Activated naive CD8-positive, alpha-beta T cell treated with anti-CD3 and anti-CD28 coated beads for 36 hours (primary cell): ENCODE measurements around the gene MYO7A. TPM values are rescaled to one million over a fixed set of nuclear protein-coding genes. Genes with fewer than 3 reads are reported as not detected.

Experiments
- DNase-seq: peaks from one replicate; pipeline ENCODE4 v3.0.0; 2021
- H3K27ac Mint-ChIP-seq: one replicate; pipeline ENCODE4 v1.8.0; 2022; ENCODE audit warnings: mild to moderate bottlenecking, moderate library complexity, mixed read lengths
- H3K27me3 Mint-ChIP-seq: one replicate; pipeline ENCODE4 v1.8.0; 2022; ENCODE audit warnings: mild to moderate bottlenecking, mixed read lengths
- H3K36me3 Mint-ChIP-seq: one replicate; pipeline ENCODE4 v1.8.0; 2021; ENCODE audit warnings: mild to moderate bottlenecking, mixed read lengths
- H3K4me1 Mint-ChIP-seq: one replicate; pipeline ENCODE4 v1.8.0; 2021; ENCODE audit warnings: mixed read lengths
- H3K4me3 Mint-ChIP-seq: one replicate; pipeline ENCODE4 v1.8.0; 2022; ENCODE audit warnings: mild to moderate bottlenecking, moderate library complexity, mixed read lengths
- H3K9me3 Mint-ChIP-seq: one replicate; pipeline ENCODE4 v1.8.0; 2022; ENCODE audit warnings: mixed read lengths
- total RNA-seq, 2 experiments: library from RNA; stranded (reverse); gene quantifications; one replicate each; pipeline ENCODE4 v1.2.3, GENCODE V29; 2021

The MYO7A gene
- total RNA-seq, 2 experiments from 2014 or later = 0.06 to 0.16 TPM

DNA sequence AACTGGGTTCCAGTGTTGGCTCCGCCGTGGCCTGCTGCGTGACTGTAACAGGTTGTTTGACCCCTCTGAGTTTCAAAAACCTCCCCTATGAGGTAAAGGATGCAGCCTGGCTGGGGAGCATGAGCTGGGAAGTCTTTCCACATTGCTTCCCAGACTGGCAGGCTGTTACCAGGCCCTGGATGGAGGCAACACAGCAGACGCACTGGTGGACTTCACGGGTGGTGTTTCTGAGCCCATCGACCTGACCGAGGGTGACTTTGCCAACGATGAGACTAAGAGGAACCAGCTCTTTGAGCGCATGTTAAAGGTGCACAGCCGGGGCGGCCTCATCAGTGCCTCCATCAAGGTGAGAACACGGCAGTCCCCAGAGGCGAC lies 14.0 kb upstream of the MYO7A start:
- no peak for DNase-seq
- Mint-ChIP-seq H3K27me3 (no peaks in the 10 kb centered on the region), H3K27ac (no peak overlapping the region), H3K36me3 (no peaks in the 10 kb centered on the region), H3K9me3 (no peaks in the 10 kb centered on the region), H3K4me1 (peaks cover 3% of the 10 kb centered on the region), H3K4me3 (no peak overlapping the region)

DNA sequence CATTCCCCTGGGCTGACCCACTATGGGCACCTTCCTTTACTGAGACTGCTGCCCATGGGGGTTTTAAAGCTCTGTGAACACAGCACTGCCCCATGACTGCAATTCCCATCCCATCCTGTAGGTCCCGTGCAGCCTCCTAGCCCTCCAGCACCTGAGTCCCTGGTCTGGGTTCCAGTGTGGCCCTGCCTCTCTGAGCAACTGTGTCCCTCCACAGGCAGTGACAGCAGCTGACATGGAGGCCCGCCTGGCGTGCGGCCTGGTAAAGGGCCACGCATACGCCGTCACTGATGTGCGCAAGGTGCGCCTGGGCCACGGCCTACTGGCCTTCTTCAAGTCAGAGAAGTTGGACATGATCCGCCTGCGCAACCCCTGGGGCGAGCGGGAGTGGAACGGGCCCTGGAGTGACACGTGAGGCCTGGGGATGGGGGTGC lies 12.8 kb upstream of the MYO7A start:
- Mint-ChIP-seq H3K4me1 (peaks cover 3% of the 10 kb centered on the region), H3K27me3 (no peaks in the 10 kb centered on the region), H3K4me3 (no peak overlapping the region), H3K27ac (no peak overlapping the region), H3K36me3 (no peaks in the 10 kb centered on the region), H3K9me3 (no peaks in the 10 kb centered on the region)
- DNase-seq = no peak

DNA sequence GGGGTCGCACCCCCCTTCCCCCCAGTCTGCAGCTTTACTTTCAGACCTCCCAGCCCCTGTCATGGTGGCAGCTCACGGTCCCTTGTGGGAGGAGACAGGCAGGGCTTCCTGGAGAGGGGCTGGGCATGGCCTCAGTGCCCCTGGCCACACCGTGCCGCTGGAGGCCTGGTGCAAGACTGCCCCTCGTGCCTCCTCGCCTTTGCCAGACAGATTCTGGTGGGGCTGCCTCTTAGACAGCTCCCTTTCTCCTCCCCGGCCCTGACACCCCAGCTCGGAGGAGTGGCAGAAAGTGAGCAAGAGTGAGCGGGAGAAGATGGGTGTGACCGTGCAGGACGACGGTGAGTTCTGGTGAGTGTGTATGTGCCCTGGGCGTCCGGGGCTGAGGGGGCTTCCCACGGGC lies 12.1 kb upstream of the MYO7A start:
- Mint-ChIP-seq H3K27ac (no peak overlapping the region), H3K9me3 (no peaks in the 10 kb centered on the region), H3K4me3 (no peak overlapping the region), H3K36me3 (no peaks in the 10 kb centered on the region), H3K27me3 (no peaks in the 10 kb centered on the region), H3K4me1 (peaks cover 3% of the 10 kb centered on the region)
- DNase-seq = no peak

DNA sequence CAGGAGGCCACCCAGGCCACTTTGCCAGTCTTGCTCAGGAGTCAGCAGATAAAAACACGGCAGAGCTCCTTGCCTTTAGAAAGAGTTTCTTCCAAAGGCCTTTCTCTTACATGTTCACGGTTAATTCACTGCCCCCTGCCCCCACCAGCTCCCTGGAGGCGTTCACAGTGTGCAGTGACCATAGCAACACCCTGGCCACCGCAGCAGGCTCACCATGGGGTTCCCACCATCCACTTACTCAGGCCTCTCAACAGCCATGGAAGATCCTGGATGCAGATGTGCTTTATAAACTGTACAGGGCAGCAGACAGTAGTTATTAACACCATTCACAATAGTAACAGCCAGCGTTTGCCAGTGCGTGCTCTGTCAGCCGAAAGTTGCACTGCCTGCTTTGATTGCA lies 10.6 kb upstream of the MYO7A start:
- Mint-ChIP-seq H3K36me3 (no peaks in the 10 kb centered on the region), H3K9me3 (no peaks in the 10 kb centered on the region), H3K27me3 (no peaks in the 10 kb centered on the region), H3K4me1 (peaks cover 3% of the 10 kb centered on the region), H3K27ac (no peak overlapping the region), H3K4me3 (no peak overlapping the region)
- DNase-seq = no peak

DNA sequence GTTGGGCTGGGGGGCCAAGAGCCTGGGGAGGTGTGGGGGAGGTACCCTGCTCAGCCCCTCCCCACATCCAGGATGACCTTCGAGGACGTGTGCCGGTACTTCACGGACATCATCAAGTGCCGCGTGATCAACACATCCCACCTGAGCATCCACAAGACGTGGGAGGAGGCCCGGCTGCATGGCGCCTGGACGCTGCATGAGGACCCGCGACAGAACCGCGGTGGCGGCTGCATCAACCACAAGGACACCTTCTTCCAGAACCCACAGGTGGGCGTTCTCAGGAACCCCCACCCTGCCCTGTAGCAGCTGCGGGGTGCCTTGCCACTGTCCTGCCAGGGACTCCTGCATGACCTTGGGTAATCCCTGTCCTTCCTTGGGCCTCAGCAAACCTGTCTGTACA lies 10.0 kb upstream of the MYO7A start:
- H3K27ac Mint-ChIP-seq = no peak overlapping the region
- no peaks in the 10 kb centered on the region for H3K9me3 Mint-ChIP-seq
- H3K4me3 Mint-ChIP-seq = no peak overlapping the region
- no peaks in the 10 kb centered on the region for H3K27me3 Mint-ChIP-seq
- H3K36me3 Mint-ChIP-seq = no peaks in the 10 kb centered on the region
- no peak for DNase-seq
- peaks cover 3% of the 10 kb centered on the region for H3K4me1 Mint-ChIP-seq

DNA sequence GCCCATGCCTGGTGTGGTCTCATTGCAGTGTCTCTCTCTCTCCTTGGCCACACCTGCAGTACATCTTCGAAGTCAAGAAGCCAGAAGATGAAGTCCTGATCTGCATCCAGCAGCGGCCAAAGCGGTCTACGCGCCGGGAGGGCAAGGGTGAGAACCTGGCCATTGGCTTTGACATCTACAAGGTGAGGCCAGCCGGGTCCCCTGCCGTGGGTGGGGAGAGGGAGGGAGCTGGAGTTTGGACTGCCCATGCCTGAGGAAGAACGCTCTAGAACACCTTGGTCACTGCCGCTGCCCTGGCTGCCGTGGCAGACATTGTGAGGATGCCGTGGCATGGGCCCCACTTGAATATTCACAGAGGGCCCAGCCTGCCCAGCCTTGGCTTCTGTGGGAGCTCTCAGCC lies 9.1 kb upstream of the MYO7A start:
- Mint-ChIP-seq H3K4me1 (no peaks in the 10 kb centered on the region), H3K9me3 (no peaks in the 10 kb centered on the region), H3K27me3 (no peaks in the 10 kb centered on the region), H3K4me3 (no peak overlapping the region), H3K27ac (no peak overlapping the region), H3K36me3 (no peaks in the 10 kb centered on the region)
- no peak for DNase-seq

DNA sequence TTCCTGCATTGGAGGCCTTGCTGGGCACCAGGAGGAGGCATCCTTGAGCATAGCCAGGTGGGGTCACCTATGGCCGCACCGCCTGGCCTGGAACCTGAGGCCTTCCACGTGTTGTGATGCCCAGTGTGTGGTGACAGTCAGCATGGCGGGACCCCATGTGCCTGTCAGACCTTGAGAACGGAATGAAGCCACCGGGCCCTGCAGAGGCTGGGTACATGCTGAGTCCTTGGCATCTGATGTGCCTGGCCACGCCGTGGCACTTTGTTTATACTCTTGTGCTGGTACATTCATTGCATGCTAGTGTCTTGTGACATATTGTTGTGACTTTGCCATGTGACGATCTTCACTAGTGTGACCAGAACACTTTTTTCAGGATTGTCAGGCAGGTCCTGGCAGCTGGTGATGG lies 8.5 kb upstream of the MYO7A start:
- Mint-ChIP-seq H3K4me3 (no peak overlapping the region), H3K4me1 (no peaks in the 10 kb centered on the region), H3K9me3 (no peaks in the 10 kb centered on the region), H3K27ac (no peak overlapping the region), H3K27me3 (no peaks in the 10 kb centered on the region), H3K36me3 (no peaks in the 10 kb centered on the region)
- DNase-seq = no peak

DNA sequence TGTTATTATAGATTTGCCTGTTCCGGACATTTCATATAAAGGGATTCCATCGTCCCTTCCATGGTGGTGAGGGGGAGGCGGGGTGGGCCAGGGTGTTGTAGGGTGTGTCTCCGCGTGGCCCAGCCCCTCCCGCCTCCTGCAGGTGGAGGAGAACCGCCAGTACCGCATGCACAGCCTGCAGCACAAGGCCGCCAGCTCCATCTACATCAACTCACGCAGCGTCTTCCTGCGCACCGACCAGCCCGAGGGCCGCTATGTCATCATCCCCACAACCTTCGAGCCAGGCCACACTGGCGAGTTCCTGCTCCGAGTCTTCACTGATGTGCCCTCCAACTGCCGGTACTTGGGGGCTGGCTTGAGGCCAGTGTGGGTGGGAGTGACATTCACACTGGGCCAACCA lies 7.5 kb upstream of the MYO7A start:
- no peaks in the 10 kb centered on the region for H3K4me1 Mint-ChIP-seq
- no peak for DNase-seq
- H3K9me3 Mint-ChIP-seq = no peaks in the 10 kb centered on the region
- no peaks in the 10 kb centered on the region for H3K27me3 Mint-ChIP-seq
- H3K27ac Mint-ChIP-seq = no peak overlapping the region
- no peaks in the 10 kb centered on the region for H3K36me3 Mint-ChIP-seq
- no peak overlapping the region for H3K4me3 Mint-ChIP-seq

DNA sequence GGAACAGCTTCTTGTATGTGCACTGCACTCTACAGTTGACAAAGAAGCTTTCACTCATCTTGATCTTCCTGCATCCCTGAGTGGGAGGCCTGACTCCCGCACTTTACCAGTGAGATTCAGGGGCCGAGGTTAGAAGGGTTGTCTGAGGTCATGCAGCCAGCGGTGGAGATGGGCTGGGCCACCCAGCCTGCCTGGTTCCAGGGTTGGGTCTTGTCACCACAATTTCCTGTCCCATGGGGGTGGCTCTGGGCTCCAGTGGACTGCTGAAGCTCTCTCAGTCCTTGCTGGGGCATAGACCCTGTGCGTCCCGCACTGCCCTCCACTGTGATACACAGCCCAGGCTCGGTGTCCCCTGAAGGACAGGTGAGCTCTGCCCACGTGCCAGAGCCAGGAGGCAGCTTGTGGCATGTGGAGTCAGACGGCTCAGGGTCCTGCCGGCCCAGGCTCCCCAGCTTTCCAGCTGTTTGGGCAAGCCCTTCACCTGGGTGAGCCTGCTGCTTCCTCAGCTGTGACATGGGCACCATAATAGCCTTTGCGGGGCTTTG lies 6.9 kb upstream of the MYO7A start:
- no peaks in the 10 kb centered on the region for H3K4me1 Mint-ChIP-seq
- DNase-seq = no peak
- H3K4me3 Mint-ChIP-seq = no peak overlapping the region
- no peaks in the 10 kb centered on the region for H3K27me3 Mint-ChIP-seq
- H3K36me3 Mint-ChIP-seq = no peaks in the 10 kb centered on the region
- H3K27ac Mint-ChIP-seq = no peak overlapping the region
- H3K9me3 Mint-ChIP-seq = no peaks in the 10 kb centered on the region

DNA sequence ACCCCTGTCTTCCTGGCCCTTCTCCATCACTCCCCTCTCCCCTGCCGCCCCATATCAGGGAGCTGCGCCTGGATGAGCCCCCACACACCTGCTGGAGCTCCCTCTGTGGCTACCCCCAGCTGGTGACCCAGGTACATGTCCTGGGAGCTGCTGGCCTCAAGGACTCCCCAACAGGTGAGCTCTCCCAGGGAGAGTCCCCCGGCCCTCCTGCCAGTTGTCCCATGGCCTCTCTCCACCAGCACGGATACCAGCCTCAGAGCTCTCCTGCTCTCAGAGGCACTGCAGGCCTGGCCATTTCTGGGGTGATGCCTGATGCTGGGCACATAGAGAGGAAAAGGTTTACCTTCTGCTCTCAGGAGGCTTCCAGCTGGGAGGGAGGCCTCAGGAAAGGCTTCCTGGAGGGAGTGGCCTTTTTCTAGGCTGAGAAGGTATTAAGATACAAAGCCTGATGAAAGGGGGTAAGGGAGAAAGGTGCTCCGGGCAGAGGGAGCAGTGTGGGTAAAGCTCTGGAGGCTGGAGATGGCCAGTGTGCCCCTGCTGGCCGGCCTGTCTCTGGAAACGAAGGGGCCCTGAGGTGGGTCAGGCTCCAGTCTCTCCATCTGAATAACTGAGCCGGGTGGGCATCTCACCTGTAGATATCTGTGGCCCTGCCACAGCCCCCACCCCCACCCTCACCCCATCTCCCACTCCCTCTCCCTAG lies 6.0 kb upstream of the MYO7A start:
- H3K4me3 Mint-ChIP-seq = no peak overlapping the region
- no peak overlapping the region for H3K27ac Mint-ChIP-seq
- H3K9me3 Mint-ChIP-seq = no peaks in the 10 kb centered on the region
- H3K27me3 Mint-ChIP-seq = no peaks in the 10 kb centered on the region
- no peak for DNase-seq
- no peaks in the 10 kb centered on the region for H3K4me1 Mint-ChIP-seq
- no peaks in the 10 kb centered on the region for H3K36me3 Mint-ChIP-seq

DNA sequence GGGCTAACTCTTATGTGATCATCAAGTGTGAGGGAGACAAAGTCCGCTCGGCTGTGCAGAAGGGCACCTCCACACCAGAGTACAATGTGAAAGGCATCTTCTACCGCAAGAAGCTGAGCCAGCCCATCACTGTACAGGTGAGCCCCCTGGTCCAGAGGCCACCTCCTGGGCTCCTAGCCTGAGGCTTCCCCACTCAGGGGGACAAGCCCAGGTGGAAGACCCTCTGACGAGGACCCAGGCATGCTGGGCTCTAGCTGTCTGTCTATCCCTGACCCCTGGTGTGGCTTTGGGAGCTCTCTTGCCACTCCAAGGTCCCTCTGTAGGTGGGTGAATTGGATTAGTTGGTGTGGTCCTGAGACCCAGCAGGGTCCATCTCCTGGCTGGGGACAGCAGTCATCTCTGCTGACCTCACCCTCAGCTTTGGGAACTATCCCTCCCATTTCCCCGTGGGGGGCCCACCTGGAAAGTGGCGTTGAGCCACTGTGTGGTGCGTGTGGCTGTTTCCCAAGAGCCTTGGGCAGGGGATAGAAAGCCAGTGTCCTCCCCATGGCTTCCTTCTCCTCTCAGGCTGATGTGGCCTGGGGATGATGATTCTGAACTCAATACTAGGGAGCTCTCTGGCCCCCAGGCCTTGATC lies 5.4 kb upstream of the MYO7A start:
- H3K4me3 Mint-ChIP-seq = no peak overlapping the region
- peaks cover 3% of the 10 kb centered on the region for H3K27me3 Mint-ChIP-seq
- H3K36me3 Mint-ChIP-seq = no peaks in the 10 kb centered on the region
- peaks cover 3% of the 10 kb centered on the region for H3K4me1 Mint-ChIP-seq
- no peak overlapping the region for H3K27ac Mint-ChIP-seq
- no peak for DNase-seq
- no peaks in the 10 kb centered on the region for H3K9me3 Mint-ChIP-seq

DNA sequence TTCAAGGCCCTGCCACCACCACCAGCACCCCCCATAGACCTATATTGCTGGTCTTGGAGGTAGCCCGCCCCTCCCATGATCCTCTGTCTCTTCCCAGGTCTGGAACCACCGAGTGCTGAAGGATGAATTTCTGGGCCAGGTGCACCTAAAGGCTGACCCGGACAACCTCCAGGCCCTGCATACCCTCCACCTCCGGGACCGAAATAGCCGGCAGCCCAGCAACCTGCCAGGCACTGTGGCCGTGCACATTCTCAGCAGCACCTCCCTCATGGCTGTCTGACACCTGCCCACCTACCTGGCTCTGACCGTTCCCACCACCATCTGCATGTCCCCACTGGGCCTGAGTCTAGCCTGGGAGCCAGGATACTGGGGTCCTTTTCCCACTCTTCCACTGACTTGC lies 4.5 kb upstream of the MYO7A start:
- no peaks in the 10 kb centered on the region for H3K9me3 Mint-ChIP-seq
- H3K36me3 Mint-ChIP-seq = no peaks in the 10 kb centered on the region
- DNase-seq = no peak
- H3K4me1 Mint-ChIP-seq = peaks cover 5% of the 10 kb centered on the region
- H3K27me3 Mint-ChIP-seq = peaks cover 4% of the 10 kb centered on the region
- no peak overlapping the region for H3K27ac Mint-ChIP-seq
- H3K4me3 Mint-ChIP-seq = no peak overlapping the region

DNA sequence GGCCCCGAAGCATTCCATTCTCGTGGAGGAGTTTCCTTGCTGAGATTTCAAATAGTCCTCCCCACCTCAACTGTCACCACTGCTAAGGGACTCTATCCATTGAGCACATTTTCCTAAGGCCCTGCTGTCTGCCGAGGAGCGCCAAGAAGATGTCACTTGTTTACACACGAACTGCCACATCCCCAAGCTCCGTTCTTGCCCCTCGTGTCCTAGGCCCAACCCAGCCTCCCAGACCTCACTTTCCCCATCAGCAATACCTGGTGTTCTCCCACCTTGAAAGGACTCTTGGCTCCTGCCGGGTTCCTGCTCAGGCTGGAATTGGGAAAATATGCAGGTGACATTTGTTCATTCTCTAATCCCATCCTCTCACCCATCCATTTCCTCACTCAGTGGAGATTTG lies 4.0 kb upstream of the MYO7A start:
- no peak overlapping the region for H3K4me3 Mint-ChIP-seq
- peaks cover 4% of the 10 kb centered on the region for H3K27me3 Mint-ChIP-seq
- peaks cover 5% of the 10 kb centered on the region for H3K4me1 Mint-ChIP-seq
- no peak overlapping the region for H3K27ac Mint-ChIP-seq
- H3K36me3 Mint-ChIP-seq = no peaks in the 10 kb centered on the region
- H3K9me3 Mint-ChIP-seq = no peaks in the 10 kb centered on the region
- no peak for DNase-seq

DNA sequence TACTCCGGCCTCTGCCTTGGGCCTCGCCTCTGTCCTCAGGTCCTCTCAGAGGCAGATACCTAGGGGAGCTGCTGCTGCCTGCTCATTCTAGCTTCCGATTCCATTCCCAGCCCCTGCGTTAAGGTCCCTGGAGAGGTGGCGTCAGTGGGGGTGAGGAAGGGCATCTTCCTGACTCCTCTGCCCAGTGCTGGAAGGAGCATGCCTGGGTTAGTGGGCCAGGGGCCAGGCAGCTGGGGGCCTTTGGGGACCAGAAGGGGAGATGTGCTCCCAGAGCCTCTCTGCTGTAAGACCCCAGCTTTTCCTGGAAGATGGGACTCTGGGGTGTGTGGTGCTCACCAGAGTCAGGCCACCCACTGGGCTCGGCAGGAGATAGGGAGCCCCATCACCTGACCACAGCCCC lies 3.6 kb upstream of the MYO7A start:
- H3K4me1 Mint-ChIP-seq = peaks cover 5% of the 10 kb centered on the region
- no peaks in the 10 kb centered on the region for H3K9me3 Mint-ChIP-seq
- H3K27ac Mint-ChIP-seq = no peak overlapping the region
- peaks cover 4% of the 10 kb centered on the region for H3K27me3 Mint-ChIP-seq
- DNase-seq = no peak
- H3K36me3 Mint-ChIP-seq = no peaks in the 10 kb centered on the region
- no peak overlapping the region for H3K4me3 Mint-ChIP-seq

DNA sequence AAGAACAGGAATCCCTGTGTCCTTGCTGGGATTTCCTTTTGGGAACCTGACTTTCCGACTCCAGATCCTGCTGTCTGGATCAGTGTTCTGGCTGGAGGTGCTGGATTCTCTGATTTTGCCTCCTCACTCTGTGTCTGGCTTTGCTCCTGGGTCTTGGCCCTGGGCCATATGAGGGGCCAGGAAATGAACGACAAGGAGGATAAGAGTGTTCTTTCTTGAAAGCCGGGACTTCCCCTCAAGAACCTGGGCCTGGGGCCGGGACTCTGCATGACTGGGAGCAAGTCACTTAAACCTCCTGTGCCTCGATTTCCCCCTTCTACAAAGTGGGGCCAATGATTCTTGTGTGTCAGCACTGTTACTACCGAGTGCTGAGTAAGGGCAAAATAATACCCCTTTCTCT lies 2.9 kb upstream of the MYO7A start:
- Mint-ChIP-seq H3K4me1 (peaks cover 5% of the 10 kb centered on the region), H3K4me3 (no peak overlapping the region), H3K9me3 (no peaks in the 10 kb centered on the region), H3K27ac (no peak overlapping the region), H3K36me3 (no peaks in the 10 kb centered on the region), H3K27me3 (peaks cover 4% of the 10 kb centered on the region)
- DNase-seq = no peak

DNA sequence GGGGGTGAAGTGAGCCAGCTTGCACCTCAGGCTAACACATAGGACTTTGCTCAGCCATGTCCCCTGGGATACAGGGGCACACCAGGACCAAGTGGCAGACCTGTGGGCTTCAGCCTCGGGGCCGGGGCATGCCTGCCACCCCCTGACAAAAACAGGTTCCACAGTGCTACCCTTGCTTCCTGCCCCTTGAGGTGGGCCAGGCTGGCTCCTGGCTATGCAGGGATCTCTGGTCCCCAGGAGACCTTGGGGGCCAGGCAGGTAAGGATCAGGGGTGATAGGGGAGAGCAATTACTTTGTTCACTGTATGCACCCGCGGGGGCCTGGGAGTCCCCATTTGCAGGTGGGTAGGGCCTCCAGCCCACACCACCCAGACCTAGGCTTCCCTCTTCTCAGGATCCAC lies 2.4 kb upstream of the MYO7A start:
- H3K4me3 Mint-ChIP-seq = no peak overlapping the region
- no peaks in the 10 kb centered on the region for H3K36me3 Mint-ChIP-seq
- H3K4me1 Mint-ChIP-seq = peaks cover 5% of the 10 kb centered on the region
- H3K9me3 Mint-ChIP-seq = no peaks in the 10 kb centered on the region
- peaks cover 4% of the 10 kb centered on the region for H3K27me3 Mint-ChIP-seq
- no peak overlapping the region for H3K27ac Mint-ChIP-seq
- DNase-seq = no peak
